ENCODE data around the gene ARHGAP15. TPM values are rescaled to one million over a fixed set of nuclear protein-coding genes. Genes with fewer than 3 reads are reported as not detected.
A peak's percentile ranks its signal among the peaks of the same experiment; 100 is the strongest.

Gene ARHGAP15
- total and polyA plus RNA-seq, 4 experiments from 2014 or later: 218 to 524 (median 365) TPM

DNA sequence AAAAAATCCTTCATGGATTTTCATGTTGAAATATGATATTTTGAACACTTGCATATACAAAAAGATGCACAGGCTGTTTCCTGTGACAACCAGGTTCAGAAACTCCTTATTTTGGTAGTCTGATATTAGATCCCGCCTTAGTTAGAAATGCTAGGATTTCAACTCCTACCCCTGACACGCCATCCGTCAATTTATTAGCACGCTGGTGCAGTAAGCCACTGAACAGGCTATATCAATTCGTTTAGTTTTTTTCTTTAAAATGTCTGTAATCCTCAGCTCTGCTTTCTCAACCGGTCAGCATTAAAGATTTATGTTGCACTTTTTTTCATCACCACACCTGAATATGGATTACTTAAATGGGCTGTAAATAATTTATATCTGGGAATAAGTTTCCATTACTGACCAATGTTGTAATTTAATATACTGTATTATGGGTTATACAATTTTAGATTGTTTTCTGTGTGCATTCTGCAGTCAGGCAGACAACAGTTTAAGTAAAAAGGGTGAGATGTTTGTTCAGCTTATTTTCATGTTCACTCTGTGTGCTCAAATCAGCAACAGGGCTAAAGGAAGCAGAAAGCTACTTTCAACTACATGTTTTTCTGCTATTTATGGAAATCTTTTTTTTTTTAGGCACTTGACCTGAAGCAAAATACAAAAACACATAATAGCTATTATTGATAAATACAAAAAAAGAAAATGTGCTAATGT, 227.7 kb downstream of the ARHGAP15 start:
- CTCF ChIA-PET (ENCODE audit: partially characterized antibody): no interaction called here
- Mint-ChIP-seq H3K4me1 (peaks cover 28 to 58% (median 40%) of the 10 kb centered on the region in 4 donors), H3K27me3 (no peaks in the 10 kb centered on the region), H3K4me3 (no peak overlapping the region), H3K27ac (peak overlapping the region in 1 of 7 donors; percentile 43), H3K9me3 (no peaks in the 10 kb centered on the region), H3K36me3 (peaks cover 15 to 27% of the 10 kb centered on the region in 2 donors)
- Histone ChIP-seq H3K4me1 (ENCODE audit: insufficient read depth, low read length) (peaks cover 8% of the 10 kb centered on the region), H3K4me3 (ENCODE audit: low read length in 2 of 2) (no peak overlapping the region), H3K27me3 (ENCODE audit: insufficient read depth, low read length) (no peaks in the 10 kb centered on the region), H3K9me3 (ENCODE audit: control insufficient read depth in 1 of 2, low read length in 2 of 2) (no peaks in the 10 kb centered on the region), H3K27ac (ENCODE audit: low read depth, low read length) (no peak overlapping the region), H3K36me3 (ENCODE audit: insufficient read depth, low read length) (no peaks in the 10 kb centered on the region)
- intact Hi-C loops (cut with micrococcal nuclease): no loop called here
- POLR2A ChIA-PET (ENCODE audit: partially characterized antibody): interaction anchor here (0.6 to 1.0 kb wide), 2 partner anchors 15 to 244 kb away, joined by 3 read pairs; no protein-coding TSS in a partner anchor
- DNase-seq: no peak

DNA sequence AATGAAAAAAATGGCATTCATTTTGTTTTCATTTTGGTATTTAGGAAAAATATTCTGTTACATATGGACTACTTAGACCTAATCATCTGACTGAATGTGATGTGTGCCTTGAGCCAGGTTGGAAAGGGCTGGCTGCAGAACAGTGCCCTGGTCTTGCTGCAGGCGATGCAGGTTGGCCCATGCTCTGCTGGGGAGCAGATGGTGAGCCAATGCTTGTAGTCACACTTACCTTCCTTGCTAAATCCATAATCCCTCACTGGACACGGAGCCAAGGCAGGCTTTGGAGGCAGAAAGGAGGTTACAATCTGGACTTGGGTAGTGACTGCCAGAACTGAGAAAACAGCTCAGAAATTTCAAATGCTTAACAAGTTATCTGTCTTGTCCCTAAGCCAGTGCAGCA, 228.7 kb downstream of the ARHGAP15 start:
- H3K9me3 ChIP-seq (ENCODE audit: control insufficient read depth in 1 of 2, low read length in 2 of 2): no peaks in the 10 kb centered on the region
- peaks cover 8% of the 10 kb centered on the region for H3K4me1 ChIP-seq (ENCODE audit: insufficient read depth, low read length)
- no peak overlapping the region for H3K27ac ChIP-seq (ENCODE audit: low read depth, low read length)
- H3K4me1 Mint-ChIP-seq: peaks cover 37 to 61% (median 48%) of the 10 kb centered on the region in 4 donors
- intact Hi-C loops (cut with micrococcal nuclease): no loop called here
- no peaks in the 10 kb centered on the region for H3K36me3 ChIP-seq (ENCODE audit: insufficient read depth, low read length)
- no peak overlapping the region for H3K4me3 ChIP-seq (ENCODE audit: low read length in 2 of 2)
- H3K36me3 Mint-ChIP-seq: peaks cover 22 to 37% of the 10 kb centered on the region in 2 donors
- H3K27me3 ChIP-seq (ENCODE audit: insufficient read depth, low read length): no peaks in the 10 kb centered on the region
- H3K4me3 Mint-ChIP-seq: no peak overlapping the region
- H3K9me3 Mint-ChIP-seq: no peaks in the 10 kb centered on the region
- no peaks in the 10 kb centered on the region for H3K27me3 Mint-ChIP-seq
- H3K27ac Mint-ChIP-seq: no peak overlapping the region
- ChIA-PET POLR2A (ENCODE audit: partially characterized antibody) (interaction anchor here (1.0 kb wide), 1 partner anchor 13 kb away, joined by 3 read pairs; no protein-coding TSS in a partner anchor), CTCF (ENCODE audit: partially characterized antibody) (no interaction called here)
- DNase-seq: no peak

DNA sequence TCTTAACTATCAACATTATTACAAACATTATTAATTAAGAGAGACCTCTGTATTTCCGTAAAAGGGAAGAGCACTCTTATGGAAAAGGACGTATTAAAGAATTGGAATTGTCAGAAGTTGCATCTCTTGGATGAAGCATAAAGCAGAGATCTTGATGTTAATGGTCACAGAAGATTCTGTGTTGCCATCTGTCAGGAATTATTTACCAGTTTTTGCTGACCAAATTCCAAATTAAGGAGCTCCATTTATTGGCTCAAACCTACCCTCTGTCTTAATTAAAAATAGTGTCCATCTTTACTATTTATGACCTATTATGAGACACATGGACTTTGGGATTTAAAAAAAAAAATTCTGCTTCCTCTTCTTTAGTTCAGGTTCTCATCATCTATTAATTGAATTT, 232.1 kb downstream of the ARHGAP15 start:
- CTCF ChIA-PET (ENCODE audit: partially characterized antibody): no interaction called here
- Mint-ChIP-seq H3K9me3 (no peaks in the 10 kb centered on the region), H3K27ac (peak overlapping the region in 1 of 7 donors; percentile 26), H3K4me1 (peaks cover 40 to 66% (median 55%) of the 10 kb centered on the region in 4 donors), H3K27me3 (no peaks in the 10 kb centered on the region), H3K4me3 (no peak overlapping the region), H3K36me3 (peaks cover 29 to 33% of the 10 kb centered on the region in 2 donors)
- intact Hi-C loops (cut with micrococcal nuclease): no loop called here
- no peak for DNase-seq
- no peaks in the 10 kb centered on the region for H3K36me3 ChIP-seq (ENCODE audit: insufficient read depth, low read length)
- peaks cover 14% of the 10 kb centered on the region for H3K4me1 ChIP-seq (ENCODE audit: insufficient read depth, low read length)
- H3K27me3 ChIP-seq (ENCODE audit: insufficient read depth, low read length): no peaks in the 10 kb centered on the region
- H3K9me3 ChIP-seq (ENCODE audit: control insufficient read depth in 1 of 2, low read length in 2 of 2): no peaks in the 10 kb centered on the region
- POLR2A ChIA-PET (ENCODE audit: partially characterized antibody): no interaction called here
- no peak overlapping the region for H3K4me3 ChIP-seq (ENCODE audit: low read length in 2 of 2)
- H3K27ac ChIP-seq (ENCODE audit: low read depth, low read length): no peak overlapping the region

DNA sequence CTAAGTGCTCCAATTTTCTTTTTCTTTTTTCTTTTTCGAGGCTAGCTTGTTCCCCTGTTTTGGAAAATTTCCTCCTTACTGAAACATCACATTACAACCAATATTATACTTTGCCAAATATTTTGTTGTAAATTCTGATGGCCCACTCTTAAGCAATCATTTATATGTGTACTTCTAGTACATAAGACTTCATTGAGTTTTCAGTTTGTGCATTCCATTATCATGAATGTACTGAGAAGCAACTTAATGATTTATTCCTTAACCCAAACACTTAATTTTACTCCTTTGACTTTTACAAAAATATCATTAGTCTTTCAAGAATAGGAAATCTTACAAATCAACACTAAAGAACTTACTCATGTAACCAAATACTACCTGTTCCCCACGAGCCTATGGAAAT, 242.4 kb downstream of the ARHGAP15 start:
- Histone ChIP-seq H3K4me1 (ENCODE audit: insufficient read depth, low read length) (peaks cover 4% of the 10 kb centered on the region), H3K27ac (ENCODE audit: low read depth, low read length) (no peak overlapping the region), H3K27me3 (ENCODE audit: insufficient read depth, low read length) (no peaks in the 10 kb centered on the region), H3K36me3 (ENCODE audit: insufficient read depth, low read length) (no peaks in the 10 kb centered on the region), H3K9me3 (ENCODE audit: control insufficient read depth in 1 of 2, low read length in 2 of 2) (no peaks in the 10 kb centered on the region), H3K4me3 (ENCODE audit: low read length in 2 of 2) (no peak overlapping the region)
- intact Hi-C loops (cut with micrococcal nuclease): no loop called here
- CTCF ChIA-PET (ENCODE audit: partially characterized antibody): no interaction called here
- H3K27me3 Mint-ChIP-seq: no peaks in the 10 kb centered on the region
- POLR2A ChIA-PET (ENCODE audit: partially characterized antibody): interaction anchor here (1.0 kb wide), 1 partner anchor 14 kb away, joined by 3 read pairs; no protein-coding TSS in a partner anchor
- no peak for DNase-seq
- H3K9me3 Mint-ChIP-seq: no peaks in the 10 kb centered on the region
- H3K4me1 Mint-ChIP-seq: peaks cover 35 to 55% (median 46%) of the 10 kb centered on the region in 4 donors
- peaks cover 23 to 25% of the 10 kb centered on the region in 2 donors for H3K36me3 Mint-ChIP-seq
- H3K27ac Mint-ChIP-seq: peak overlapping the region in 1 of 7 donors; percentile 14
- peak overlapping the region in 1 of 8 donors; percentile 2 for H3K4me3 Mint-ChIP-seq

DNA sequence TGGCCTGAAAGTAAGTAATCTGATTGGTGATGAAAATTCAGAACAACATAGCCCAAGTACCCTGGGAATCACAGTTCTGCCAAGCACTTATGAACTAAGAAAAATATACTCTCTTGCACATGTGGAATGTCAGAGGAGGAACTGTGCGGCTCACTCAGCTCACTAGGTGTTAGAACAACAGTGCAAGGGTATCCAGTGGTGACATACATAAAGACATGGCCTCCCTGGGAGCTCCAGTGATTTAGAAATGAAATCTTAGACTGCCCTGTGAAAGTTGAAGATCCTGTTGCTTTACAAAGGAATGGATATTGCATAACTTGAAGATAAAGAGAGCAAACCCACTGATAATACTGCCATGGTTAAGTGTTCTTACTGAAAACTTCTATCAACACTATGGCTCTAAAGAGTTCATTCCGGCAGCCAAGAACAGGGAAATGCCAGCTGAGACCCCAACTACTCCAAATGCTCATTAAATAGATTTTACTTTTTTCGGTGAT, 246.2 kb downstream of the ARHGAP15 start:
- peaks cover 11% of the 10 kb centered on the region for H3K4me1 ChIP-seq (ENCODE audit: insufficient read depth, low read length)
- H3K27ac ChIP-seq (ENCODE audit: low read depth, low read length): no peak overlapping the region
- Mint-ChIP-seq H3K27ac (peak overlapping the region in 4 of 7 donors; percentile 15 to 66 (median 42)), H3K9me3 (no peaks in the 10 kb centered on the region), H3K4me3 (peak overlapping the region in 3 of 8 donors; percentile 3 to 28 (median 9)), H3K27me3 (no peaks in the 10 kb centered on the region), H3K4me1 (peaks cover 28 to 62% (median 44%) of the 10 kb centered on the region in 4 donors), H3K36me3 (peaks cover 19 to 29% of the 10 kb centered on the region in 2 donors)
- POLR2A ChIA-PET (ENCODE audit: partially characterized antibody): no interaction called here
- intact Hi-C loops (cut with micrococcal nuclease): no loop called here
- no peaks in the 10 kb centered on the region for H3K27me3 ChIP-seq (ENCODE audit: insufficient read depth, low read length)
- no peak for DNase-seq
- CTCF ChIA-PET (ENCODE audit: partially characterized antibody): interaction anchor here (0.7 to 1.5 kb wide), 2 partner anchors 17 to 33 kb away, joined by 3 read pairs; no protein-coding TSS in a partner anchor
- H3K9me3 ChIP-seq (ENCODE audit: control insufficient read depth in 1 of 2, low read length in 2 of 2): no peaks in the 10 kb centered on the region
- H3K4me3 ChIP-seq (ENCODE audit: low read length in 2 of 2): no peak overlapping the region
- H3K36me3 ChIP-seq (ENCODE audit: insufficient read depth, low read length): no peaks in the 10 kb centered on the region

DNA sequence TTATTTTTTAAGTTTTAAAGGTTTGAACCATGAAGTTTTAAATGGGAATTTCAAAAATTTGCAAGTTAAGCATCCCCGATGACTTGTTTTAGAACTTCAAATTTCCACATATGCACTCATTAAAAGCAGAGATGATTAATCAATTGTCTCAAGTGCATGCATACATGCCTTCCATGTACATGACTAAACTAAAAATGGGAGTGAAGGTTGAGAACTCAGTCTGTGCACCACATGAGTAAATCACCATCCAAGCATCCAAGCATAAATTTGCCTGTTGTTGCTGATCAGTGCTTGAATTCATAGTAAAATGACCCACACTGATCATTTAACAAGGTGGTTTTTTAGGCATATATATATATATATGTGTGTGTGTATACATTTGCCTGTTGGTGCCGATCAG, 249.8 kb downstream of the ARHGAP15 start:
- no peak overlapping the region for H3K4me3 ChIP-seq (ENCODE audit: low read length in 2 of 2)
- intact Hi-C loops (cut with micrococcal nuclease): no loop called here
- H3K4me1 Mint-ChIP-seq: peaks cover 33 to 77% (median 56%) of the 10 kb centered on the region in 4 donors
- no peaks in the 10 kb centered on the region for H3K27me3 ChIP-seq (ENCODE audit: insufficient read depth, low read length)
- no peaks in the 10 kb centered on the region for H3K27me3 Mint-ChIP-seq
- peaks cover 0 to 3% (median 0%) of the 10 kb centered on the region in 8 donors for H3K9me3 Mint-ChIP-seq
- ChIA-PET CTCF (ENCODE audit: partially characterized antibody) (no interaction called here), POLR2A (ENCODE audit: partially characterized antibody) (no interaction called here)
- H3K4me3 Mint-ChIP-seq: no peak overlapping the region
- no peaks in the 10 kb centered on the region for H3K36me3 ChIP-seq (ENCODE audit: insufficient read depth, low read length)
- no peaks in the 10 kb centered on the region for H3K9me3 ChIP-seq (ENCODE audit: control insufficient read depth in 1 of 2, low read length in 2 of 2)
- H3K27ac ChIP-seq (ENCODE audit: low read depth, low read length): no peak overlapping the region
- peaks cover 22 to 28% of the 10 kb centered on the region in 2 donors for H3K36me3 Mint-ChIP-seq
- no peak overlapping the region for H3K27ac Mint-ChIP-seq
- no peak for DNase-seq
- H3K4me1 ChIP-seq (ENCODE audit: insufficient read depth, low read length): peaks cover 7% of the 10 kb centered on the region

DNA sequence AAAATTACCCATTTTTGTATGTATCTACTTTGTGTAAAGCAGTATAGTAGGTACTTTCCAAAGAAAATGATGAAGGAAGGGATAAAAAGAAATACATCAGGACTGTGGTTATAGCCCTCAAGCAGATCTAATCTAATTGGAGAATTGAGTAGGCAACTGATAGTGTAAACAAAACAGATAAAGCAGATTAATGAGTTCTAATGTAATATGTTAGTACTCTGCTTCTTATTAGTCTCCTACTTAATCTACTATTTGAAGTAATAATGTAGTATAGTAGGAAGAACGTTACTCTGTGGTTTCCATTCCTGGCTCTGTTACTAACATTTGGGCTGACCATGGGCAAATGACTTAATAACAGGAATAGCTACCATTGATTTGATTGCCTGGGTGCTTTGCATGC, 250.7 kb downstream of the ARHGAP15 start:
- peaks cover 25 to 26% of the 10 kb centered on the region in 2 donors for H3K36me3 Mint-ChIP-seq
- H3K9me3 Mint-ChIP-seq: peaks cover 0 to 3% (median 0%) of the 10 kb centered on the region in 8 donors
- no peaks in the 10 kb centered on the region for H3K9me3 ChIP-seq (ENCODE audit: control insufficient read depth in 1 of 2, low read length in 2 of 2)
- H3K27me3 ChIP-seq (ENCODE audit: insufficient read depth, low read length): no peaks in the 10 kb centered on the region
- peaks cover 7% of the 10 kb centered on the region for H3K4me1 ChIP-seq (ENCODE audit: insufficient read depth, low read length)
- DNase-seq: no peak
- peak overlapping the region in 1 of 7 donors; percentile 3 for H3K27ac Mint-ChIP-seq
- intact Hi-C loops (cut with micrococcal nuclease): no loop called here
- H3K36me3 ChIP-seq (ENCODE audit: insufficient read depth, low read length): no peaks in the 10 kb centered on the region
- H3K27me3 Mint-ChIP-seq: no peaks in the 10 kb centered on the region
- H3K27ac ChIP-seq (ENCODE audit: low read depth, low read length): no peak overlapping the region
- ChIA-PET CTCF (ENCODE audit: partially characterized antibody) (no interaction called here), POLR2A (ENCODE audit: partially characterized antibody) (interaction anchor here (0.6 kb wide), 1 partner anchor 8 kb away, joined by 3 read pairs; no protein-coding TSS in a partner anchor)
- H3K4me1 Mint-ChIP-seq: peaks cover 33 to 75% (median 56%) of the 10 kb centered on the region in 4 donors
- no peak overlapping the region for H3K4me3 Mint-ChIP-seq
- H3K4me3 ChIP-seq (ENCODE audit: low read length in 2 of 2): no peak overlapping the region

All from CD4-positive, alpha-beta memory T cell (primary cell).